KBM-7 (cell line): ENCODE data around the gene ACOX3.

ENCODE experiments used
- DNase-seq: peaks from one replicate; pipeline ENCODE4 v3.0.0-alpha.2; 2015
- in situ Hi-C: fragments of 300-500 bp; cut with MboI; formaldehyde crosslinking; loops from 2 replicates; pipeline ENCODE4 v1.14.3; 2020; ENCODE audit warnings: low sequenced_read_pairs, low pct_unique_long_range_greater_than_20kb, mixed read lengths

ACOX3 gene

GRCh38 chr4:8319731-8320385 is 120.7 kb downstream of the ACOX3 start:
- no peak for DNase-seq
- in situ Hi-C loops = no loop called here

- DNase-seq = no peak
- in situ Hi-C loops = no loop called here
Measured at GRCh38 chr4:8319061-8319460, 121.5 kb downstream of the ACOX3 start.

GRCh38 chr4:8318509-8318908 is 122.0 kb downstream of the ACOX3 start:
- in situ Hi-C loops = no loop called here

GRCh38 chr4:8317474-8317873 is 123.0 kb downstream of the ACOX3 start:
- no peak for DNase-seq
- in situ Hi-C loops = no loop called here

More at GRCh38 chr4:8318509-8318908, 122.0 kb downstream of the ACOX3 start:
- DNase-seq = no peak

GRCh38 chr4:8316911-8317351 is 123.6 kb downstream of the ACOX3 start:
- no peak for DNase-seq
- in situ Hi-C loops = no loop called here
